ENCODE results near the gene UBAC1. TPM values are rescaled to one million over a fixed set of nuclear protein-coding genes. Genes with fewer than 3 reads are reported as not detected.

The UBAC1 gene
- total RNA-seq, 1 experiment from 2014 or later = 54.8 TPM

- ChIA-PET POLR2A (interaction anchor here (1.2 kb wide), 1 partner anchor 12 kb away, joined by 3 read pairs; the partner anchor contains the start of gene CAMSAP1), CTCF (no interaction called here), RAD21 (ENCODE audit: low non-redundant PET in 1 of 2, low total read pairs in 2 of 2, uncharacterized antibody in 2 of 2, unreplicated experiment in 2 of 2) (no interaction called here)
- no peaks in the 10 kb centered on the region for H3K79me2 ChIP-seq (ENCODE audit: insufficient read depth, low read length)
- H4K20me1 ChIP-seq (ENCODE audit: insufficient read depth) = no peaks in the 10 kb centered on the region
- no peak overlapping the region for H3K9ac ChIP-seq (ENCODE audit: low read length)
- no peaks in the 10 kb centered on the region for H3K9me2 ChIP-seq (ENCODE audit: insufficient read depth)
- H3K9me3 ChIP-seq (ENCODE audit: control insufficient read depth in 1 of 2, insufficient read depth in 1 of 2, low read depth in 1 of 2, low read length in 2 of 2) = peaks cover 8 to 17% of the 10 kb centered on the region in 2 experiments; a peak in 2 of 4 replicates
- no peak for ATAC-seq
- H3K36me3 ChIP-seq (ENCODE audit: control insufficient read depth in 1 of 2, insufficient read depth in 2 of 2, low read length in 2 of 2) = peaks cover 0 to 20% of the 10 kb centered on the region in 2 experiments; a peak in 3 of 4 replicates
- H3K4me2 ChIP-seq (ENCODE audit: low read length) = no peak overlapping the region
- BruUV-seq (replicated peaks) = no TSS peak
- no peak for TF ChIP-seq CEBPB (IDR thresholded peaks at IDR 0.05; ENCODE audit: low read depth)
- TF ChIP-seq POLR2A (IDR thresholded peaks at IDR 0.05; ENCODE audit: borderline replicate concordance, extremely low read depth, insufficient read depth, insufficient read length) = no peak
- TF ChIP-seq EZH2 (IDR thresholded peaks at IDR 0.05) = no peak
- no peak for TF ChIP-seq TCF7L2 (IDR thresholded peaks at IDR 0.05; ENCODE audit: borderline replicate concordance, extremely low read depth, insufficient read depth, insufficient read length)
- no peak for TF ChIP-seq RAD21 (IDR thresholded peaks at IDR 0.05; ENCODE audit: low read depth)
- no peak for TF ChIP-seq POLR2AphosphoS5 (IDR thresholded peaks at IDR 0.05; ENCODE audit: low read depth, low read length)
- TF ChIP-seq CTCF (IDR thresholded peaks at IDR 0.05 in 2 of 3, conservative IDR thresholded peaks at IDR 0.05 in 1 of 3; ENCODE audit: borderline replicate concordance in 1 of 3, insufficient read depth in 1 of 3, low read depth in 2 of 3, low read length in 2 of 3) = no peak
- no peak for TF ChIP-seq REST (IDR thresholded peaks at IDR 0.05; ENCODE audit: low read depth)
- TF ChIP-seq SIN3A (IDR thresholded peaks at IDR 0.05; ENCODE audit: low read depth) = no peak
- TF ChIP-seq EGR1 (IDR thresholded peaks at IDR 0.05; ENCODE audit: low read depth) = no peak
- TF ChIP-seq CBX3 (IDR thresholded peaks at IDR 0.05; ENCODE audit: low read depth) = no peak
- TF ChIP-seq MAX (IDR thresholded peaks at IDR 0.05) = no peak
- no peak for TF ChIP-seq ZBTB33 (IDR thresholded peaks at IDR 0.05; ENCODE audit: extremely low read depth, insufficient replicate concordance, low read length)
- TF ChIP-seq SRF (IDR thresholded peaks at IDR 0.05; ENCODE audit: low read depth) = no peak
- H3K27me3 ChIP-seq (ENCODE audit: insufficient read depth, low read length) = no peaks in the 10 kb centered on the region
- no peaks in the 10 kb centered on the region for H3K4me1 ChIP-seq (ENCODE audit: control insufficient read depth in 1 of 2, insufficient read depth in 2 of 2, low read length in 2 of 2)
- no peak for DNase-seq (ENCODE audit: low read depth, low spot score)
- H3K27ac ChIP-seq (ENCODE audit: low read depth, low read length) = no peak overlapping the region
- no peak overlapping the region for H2AFZ ChIP-seq (ENCODE audit: low read depth, low read length, poor library complexity, severe bottlenecking)
- intact Hi-C loops (cut with micrococcal nuclease) = no loop called here
- no peak overlapping the region for H3K4me3 ChIP-seq (replicated peaks in 1 of 2; ENCODE audit: low read depth in 1 of 2, low read length in 2 of 2)
Observed at GRCh38 chr9:135919318-135919890, 41.8 kb downstream of the UBAC1 start.
